ENCODE data around the gene PIN4.

The PIN4 gene

DNA sequence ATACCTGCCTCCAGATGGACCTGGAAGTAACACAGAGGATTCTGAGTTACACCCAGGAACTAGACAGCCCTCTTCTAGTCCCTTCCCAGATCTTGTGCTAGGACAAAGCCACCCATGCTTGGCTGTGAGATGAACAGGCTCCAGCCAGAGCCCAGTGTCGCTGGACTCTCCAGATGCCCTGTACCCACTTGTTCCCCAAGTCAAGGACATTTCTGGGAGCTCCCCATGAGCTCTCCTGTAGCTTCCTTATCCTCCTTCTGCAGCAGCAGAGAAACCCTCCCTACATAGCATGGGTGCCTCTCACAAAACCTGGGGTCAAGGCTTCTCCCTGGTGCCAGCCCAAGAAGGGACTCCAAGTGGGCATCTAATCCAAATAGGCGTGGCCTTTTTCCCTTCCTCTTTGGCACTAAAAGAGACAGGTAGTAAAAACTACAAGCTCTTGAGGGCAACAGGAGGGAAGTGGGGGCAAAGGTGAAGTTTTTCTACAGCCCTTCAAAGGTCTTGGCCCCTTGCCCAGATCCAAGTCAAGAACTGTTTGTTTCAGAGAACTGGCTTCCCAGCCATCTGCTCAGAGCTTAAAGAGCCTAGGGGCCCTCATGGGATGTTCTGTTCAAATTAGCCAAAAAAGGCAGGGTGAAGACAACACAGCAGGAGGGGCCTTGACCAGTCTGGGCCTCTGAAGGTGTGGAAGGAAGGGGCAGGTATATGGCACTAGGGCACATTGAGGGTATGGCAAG, 65.8 kb downstream of the PIN4 start:
- Histone ChIP-seq H3K9me3 (ENCODE audit: insufficient read depth, low read length) (0 out of 2 replicates have a peak, but pooled peaks cover 3% of the 10 kb centered on the region), H3K9ac (ENCODE audit: insufficient read length, low read depth) (no peak overlapping the region), H3K4me3 (ENCODE audit: insufficient read length, low read depth) (no peak overlapping the region), H3K36me3 (ENCODE audit: insufficient read depth, insufficient read length, low read length) (no peaks in the 10 kb centered on the region), H3K27me3 (ENCODE audit: insufficient read depth, insufficient read length) (no peaks in the 10 kb centered on the region), H3K4me1 (ENCODE audit: insufficient read depth, insufficient read length) (no peaks in the 10 kb centered on the region)
- DNase-seq (ENCODE audit: low read depth, low spot score): no peak
- TF ChIP-seq YY1 (IDR thresholded peaks at IDR 0.05; ENCODE audit: insufficient read depth, insufficient read length): no peak
- TF ChIP-seq SUZ12 (IDR thresholded peaks at IDR 0.05; ENCODE audit: extremely low read depth, insufficient read depth, insufficient read length): no peak
- no peak for TF ChIP-seq ZNF274 (IDR thresholded peaks at IDR 0.05; ENCODE audit: low read depth, low read length)
